Endothelial cell of umbilical vein (primary cell): Measurements from ENCODE around the gene CD207. TPM values are rescaled to one million over a fixed set of nuclear protein-coding genes. Genes with fewer than 3 reads are reported as not detected.

Experiments used
- BruUV-seq: library from RNA; stranded (reverse); fragments of 400-500 nt; replicated peaks from 2 replicates; lab custom pipeline; 2021; lab: Mats Ljungman, UMichigan
- CTCF ChIA-PET: fragments of 300-600, 350-600 bp; sonication (Branson Sonifier 250); formaldehyde crosslinking; loops from one replicate; lab custom pipeline; 2021; ENCODE audit warnings: antibody characterized with exemption, inconsistent platforms; lab: Charles Lee
- POLR2A ChIA-PET: fragments of 300-600, 350-600 bp; sonication (Branson Sonifier 250); formaldehyde crosslinking; loops from one replicate; lab custom pipeline; 2021; ENCODE audit warnings: antibody characterized with exemption, inconsistent platforms; lab: Charles Lee
- DNase-seq: peaks from one replicate; pipeline ENCODE4 v3.0.0-alpha.2; 2011; ENCODE audit warnings: low read depth, low spot score
- FAIRE-seq: peaks from 2 replicates; lab custom pipeline; 2011; peaks lifted over from hg19 to GRCh38; lab: Jason Lieb, UNC
- H2AFZ ChIP-seq: 2 replicates; pipeline ENCODE4 v1.6.0; 2012; ENCODE audit warnings: low read depth, low read length, control low read depth, inconsistent platforms
- H3K27ac ChIP-seq: 2 replicates; pipeline ENCODE4 v1.5.1; 2011; ENCODE audit warnings: low read depth, mild to moderate bottlenecking, control low read depth, low read length, moderate library complexity; ENCODE audit not compliant: insufficient read depth
- H3K27me3 ChIP-seq, 2 experiments: 2 replicates each; pipeline versions ENCODE4 v1.6.0 to v1.6.1; 2011; ENCODE audit warnings: low read length in 2 of 2, mixed read lengths in 1 of 2; ENCODE audit not compliant: control insufficient read depth in 2 of 2, insufficient read depth in 2 of 2
- H3K36me3 ChIP-seq, 2 experiments: 2 replicates in 1 of 2; 3 replicates in 1 of 2; pipeline ENCODE4 v1.5.1; 2011; ENCODE audit warnings: low read length in 2 of 2, mild to moderate bottlenecking in 1 of 2, moderate library complexity in 1 of 2; ENCODE audit not compliant: control insufficient read depth in 2 of 2, insufficient read depth in 2 of 2; ENCODE audit errors: extremely low read depth in 1 of 2
- H3K4me1 ChIP-seq: 3 replicates; pipeline ENCODE4 v1.5.1; 2011; ENCODE audit warnings: mild to moderate bottlenecking, low read length; ENCODE audit not compliant: control insufficient read depth, insufficient read depth; ENCODE audit errors: extremely low read depth
- H3K4me2 ChIP-seq: 2 replicates; pipeline ENCODE4 v1.6.1; 2011; ENCODE audit warnings: low read length, control low read depth, mixed read lengths; ENCODE audit not compliant: insufficient read depth
- H3K4me3 ChIP-seq, 3 experiments: fragments of 200-600 bp in 1 of 3; sonication (generic), shearing (Covaris generic) in 1 of 3; replicated peaks in 1 of 3; 2 replicates each; pipeline ENCODE4 v1.5.1; 2011 to 2016; ENCODE audit warnings: control low read depth in 3 of 3, low read length in 3 of 3, mild to moderate bottlenecking in 2 of 3, inconsistent platforms in 1 of 3, low read depth in 1 of 3, moderate library complexity in 1 of 3; ENCODE audit not compliant: insufficient read depth in 1 of 3
- H3K79me2 ChIP-seq: 2 replicates; pipeline ENCODE4 v1.6.0; 2012; ENCODE audit warnings: low read length, inconsistent platforms; ENCODE audit not compliant: control insufficient read depth, insufficient read depth
- H3K9ac ChIP-seq: replicated peaks from 2 replicates; pipeline ENCODE3; 2011; ENCODE audit warnings: low read length, control low read depth; ENCODE audit not compliant: insufficient read depth; ENCODE audit errors: extremely low read depth
- H3K9me1 ChIP-seq: replicated peaks from 3 replicates; pipeline ENCODE4 v1.6.0; 2011; ENCODE audit warnings: mild to moderate bottlenecking, low read length; ENCODE audit not compliant: control insufficient read depth, insufficient read depth; ENCODE audit errors: extremely low read depth
- H3K9me3 ChIP-seq: replicated peaks from 2 replicates; pipeline ENCODE4 v1.5.1; 2012; ENCODE audit warnings: low read length, inconsistent platforms; ENCODE audit not compliant: control insufficient read depth, insufficient read depth
- H4K20me1 ChIP-seq: replicated peaks from 2 replicates; pipeline ENCODE3; 2011; ENCODE audit warnings: mild to moderate bottlenecking, low read length; ENCODE audit not compliant: control insufficient read depth, insufficient read depth; ENCODE audit errors: extremely low read depth
- CTCF ChIP-seq, 2 donors: IDR thresholded peaks; 1 replicate in 1 of 2; 2 replicates in 1 of 2; pipeline ENCODE4 v1.5.1; 2011; ENCODE audit warnings: low read length in 2 of 2, mild to moderate bottlenecking in 2 of 2, moderate library complexity in 2 of 2, control low read depth in 1 of 2, inconsistent platforms in 1 of 2, low read depth in 1 of 2; ENCODE audit not compliant: insufficient read depth in 1 of 2; ENCODE audit errors: extremely low read depth in 1 of 2
- EZH2 ChIP-seq: IDR thresholded peaks from 2 replicates; pipeline ENCODE4 v1.6.1; 2012; ENCODE audit warnings: borderline replicate concordance, low read depth, mild to moderate bottlenecking, moderate library complexity, low read length, inconsistent platforms; ENCODE audit not compliant: severe bottlenecking
- FOS ChIP-seq: IDR thresholded peaks from 2 replicates; pipeline ENCODE4 v1.6.1; 2011; ENCODE audit warnings: mild to moderate bottlenecking, low read length, moderate library complexity, borderline replicate concordance; ENCODE audit not compliant: insufficient read depth
- MAX ChIP-seq: IDR thresholded peaks from 2 replicates; pipeline ENCODE4 v1.6.1; 2011; ENCODE audit not compliant: insufficient read depth, insufficient read length
- MYC ChIP-seq: IDR thresholded peaks from one replicate; pipeline ENCODE4 v1.6.1; 2011; ENCODE audit warnings: mild to moderate bottlenecking, low read depth, low read length
- POLR2A ChIP-seq: IDR thresholded peaks from 2 replicates; pipeline ENCODE4 v1.6.1; 2012; ENCODE audit warnings: low read depth, mild to moderate bottlenecking, control low read depth, low read length
- POLR2AphosphoS5 ChIP-seq: IDR thresholded peaks from 2 replicates; pipeline ENCODE4 v1.6.1; 2012; ENCODE audit warnings: low read depth, mild to moderate bottlenecking, control low read depth, low read length, moderate library complexity; ENCODE audit not compliant: insufficient read depth
- dilution Hi-C: fragments of 300-500 bp; cut with MboI; formaldehyde crosslinking; loops from one replicate; pipeline ENCODE4 v1.15.0; 2019; ENCODE audit warnings: low sequenced_read_pairs; ENCODE audit not compliant: extremely low pct_ligation_motif_present
- intact Hi-C: fragments of 100-400 bp; cut with micrococcal nuclease; formaldehyde crosslinking; loops from one replicate; pipeline ENCODE4 v1.10.0; 2022
- polyA plus RNA-seq, 4 experiments: library from polyadenylated mRNA; depleted of rRNA in 3 of 4; stranded (reverse) in 3 of 4; unstranded in 1 of 4; fragments of >200 nt; gene quantifications; 2 replicates each; pipeline versions ENCODE4 v1.2.1 to v1.2.3, GENCODE V29; 2011 to 2012; ENCODE audit warnings: missing spikeins in 1 of 4
- total RNA-seq: library from RNA; stranded (reverse); gene quantifications from 2 replicates; pipeline ENCODE4 v1.2.3, GENCODE V29; 2021

Gene CD207
- total and polyA plus RNA-seq, 2 donors (not counting 3 experiments of a cell fraction or from before 2014, with no cell fraction given): not detected

GRCh38 chr2:70817284-70817954, 18.2 kb downstream of the CD207 start:
- Histone ChIP-seq H3K4me3 (no peak overlapping the region), H3K27ac (no peak overlapping the region), H3K4me1 (no peaks in the 10 kb centered on the region), H3K27me3 (peaks cover 10 to 14% of the 10 kb centered on the region in 2 experiments), H4K20me1 (no peaks in the 10 kb centered on the region), H3K9me3 (no peaks in the 10 kb centered on the region), H3K9me1 (no peaks in the 10 kb centered on the region), H3K9ac (no peak overlapping the region), H2AFZ (no peak overlapping the region), H3K36me3 (no peaks in the 10 kb centered on the region), H3K4me2 (no peak overlapping the region), H3K79me2 (no peaks in the 10 kb centered on the region)
- no peak for TF ChIP-seq FOS
- TF ChIP-seq EZH2: no peak
- no peak for TF ChIP-seq MAX
- no peak for TF ChIP-seq MYC
- TF ChIP-seq POLR2AphosphoS5: no peak
- CTCF ChIA-PET: no interaction called here
- intact Hi-C loops: no loop called here
- POLR2A ChIA-PET: no interaction called here
- no TSS peak for BruUV-seq
- FAIRE-seq (no peak), DNase-seq (no peak)
- dilution Hi-C loops: no loop called here

- ChIA-PET POLR2A (no interaction called here), CTCF (no interaction called here)
- intact Hi-C loops: no loop called here
- no peak overlapping the region for H3K27ac ChIP-seq
- FAIRE-seq: no peak
- DNase-seq: no peak
- H3K4me1 ChIP-seq: no peaks in the 10 kb centered on the region
- H3K9me1 ChIP-seq: no peaks in the 10 kb centered on the region
- peaks cover 10 to 14% of the 10 kb centered on the region in 2 experiments for H3K27me3 ChIP-seq
- no peak for TF ChIP-seq FOS
- TF ChIP-seq EZH2: no peak
- TF ChIP-seq POLR2A: no peak
- no peak for TF ChIP-seq MYC
- no peak for TF ChIP-seq POLR2AphosphoS5
- TF ChIP-seq CTCF (IDR thresholded peaks at IDR 0.05; ENCODE audit: extremely low read depth in 1 of 2, insufficient read depth in 1 of 2, low read depth in 1 of 2, low read length in 2 of 2): no peak
- H3K9ac ChIP-seq: no peak overlapping the region
- dilution Hi-C loops: no loop called here
- H2AFZ ChIP-seq: no peak overlapping the region
- no TSS peak for BruUV-seq
- H3K4me2 ChIP-seq: no peak overlapping the region
- no peaks in the 10 kb centered on the region for H3K79me2 ChIP-seq
- no peaks in the 10 kb centered on the region for H3K9me3 ChIP-seq
- H3K4me3 ChIP-seq: no peak overlapping the region
- H4K20me1 ChIP-seq: no peaks in the 10 kb centered on the region
- H3K36me3 ChIP-seq: no peaks in the 10 kb centered on the region
Observed at GRCh38 chr2:70816726-70817125, 18.9 kb downstream of the CD207 start.
